ENCODE measurements around the gene TLX3.

DNA sequence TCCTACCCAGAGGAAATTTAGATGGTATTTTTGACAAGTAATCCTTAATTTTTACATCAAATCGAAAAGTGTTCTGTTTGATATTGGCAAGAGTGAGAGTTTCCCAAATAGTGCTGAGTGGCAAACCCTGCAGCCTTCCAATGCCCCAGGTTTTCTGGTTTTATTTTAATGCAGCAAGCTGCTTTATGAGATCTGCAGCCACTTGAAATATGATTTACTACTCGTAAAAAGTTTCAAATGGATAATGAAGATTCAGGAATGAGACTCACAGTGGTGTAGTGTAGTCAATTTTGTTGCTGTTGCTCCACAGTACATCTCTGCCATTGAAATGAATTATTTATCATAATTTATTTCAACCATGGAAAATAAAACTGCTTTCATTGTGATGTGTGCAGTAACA lies 23.6 kb upstream of the TLX3 start:
- TF ChIP-seq, protein P1, sequence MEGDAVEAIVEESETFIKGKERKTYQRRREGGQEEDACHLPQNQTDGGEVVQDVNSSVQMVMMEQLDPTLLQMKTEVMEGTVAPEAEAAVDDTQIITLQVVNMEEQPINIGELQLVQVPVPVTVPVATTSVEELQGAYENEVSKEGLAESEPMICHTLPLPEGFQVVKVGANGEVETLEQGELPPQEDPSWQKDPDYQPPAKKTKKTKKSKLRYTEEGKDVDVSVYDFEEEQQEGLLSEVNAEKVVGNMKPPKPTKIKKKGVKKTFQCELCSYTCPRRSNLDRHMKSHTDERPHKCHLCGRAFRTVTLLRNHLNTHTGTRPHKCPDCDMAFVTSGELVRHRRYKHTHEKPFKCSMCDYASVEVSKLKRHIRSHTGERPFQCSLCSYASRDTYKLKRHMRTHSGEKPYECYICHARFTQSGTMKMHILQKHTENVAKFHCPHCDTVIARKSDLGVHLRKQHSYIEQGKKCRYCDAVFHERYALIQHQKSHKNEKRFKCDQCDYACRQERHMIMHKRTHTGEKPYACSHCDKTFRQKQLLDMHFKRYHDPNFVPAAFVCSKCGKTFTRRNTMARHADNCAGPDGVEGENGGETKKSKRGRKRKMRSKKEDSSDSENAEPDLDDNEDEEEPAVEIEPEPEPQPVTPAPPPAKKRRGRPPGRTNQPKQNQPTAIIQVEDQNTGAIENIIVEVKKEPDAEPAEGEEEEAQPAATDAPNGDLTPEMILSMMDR (conservative IDR thresholded peaks at IDR 0.05): no peak
- no peak for TF ChIP-seq EZH2 (IDR thresholded peaks at IDR 0.05; ENCODE audit: low read depth)
